ENCODE data around the gene IGF2BP3.

DNA sequence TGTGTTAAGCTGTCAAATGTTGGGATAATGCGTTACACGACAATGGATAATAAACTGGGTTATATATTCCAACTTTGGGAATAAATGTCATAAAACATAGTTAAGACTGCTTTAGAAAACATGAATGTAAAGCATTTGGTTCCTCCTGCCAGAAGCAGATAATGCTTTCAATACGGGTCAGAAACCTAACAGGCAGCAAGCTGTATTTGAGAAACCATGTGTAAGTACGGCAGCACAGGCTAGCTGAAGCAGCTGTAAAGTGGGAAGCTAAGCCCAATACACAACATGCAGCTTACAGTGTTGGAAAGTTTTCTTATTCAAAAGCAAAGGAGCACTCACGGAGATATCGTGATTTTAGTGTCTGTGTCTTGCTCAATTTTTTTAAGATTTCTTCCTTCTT, 124.7 kb downstream of the IGF2BP3 start:
- TF ChIP-seq CTCF (IDR thresholded peaks at IDR 0.05) = no peak
- TF ChIP-seq POLR2A (IDR thresholded peaks at IDR 0.05) = no peak
